Iris pigment epithelial cell (primary cell): ENCODE data around the gene GPR84.

Experiments used
- DNase-seq: peaks from one replicate; pipeline ENCODE4 v3.0.0-alpha.2; 2011; ENCODE audit warnings: low read depth

Gene GPR84

GRCh38 chr12:54392485-54393206 lies 28.4 kb upstream of the GPR84 start:
- no peak for DNase-seq

GRCh38 chr12:54390668-54391551 lies 26.6 kb upstream of the GPR84 start:
- no peak for DNase-seq

- DNase-seq = no peak
These were observed 25.9 kb upstream of the GPR84 start for GRCh38 chr12:54390176-54390667.

- no peak for DNase-seq
These were observed 25.4 kb upstream of the GPR84 start for GRCh38 chr12:54389607-54390175.

GRCh38 chr12:54389134-54389508 lies 24.8 kb upstream of the GPR84 start:
- DNase-seq = no peak

GRCh38 chr12:54388237-54389133 lies 24.2 kb upstream of the GPR84 start:
- DNase-seq = no peak

GRCh38 chr12:54387114-54387467 lies 22.8 kb upstream of the GPR84 start:
- DNase-seq = no peak

- DNase-seq = no peak
These were observed 22.3 kb upstream of the GPR84 start for GRCh38 chr12:54386403-54387113.

GRCh38 chr12:54385251-54385914 lies 21.1 kb upstream of the GPR84 start:
- no peak for DNase-seq

GRCh38 chr12:54384591-54385041 lies 20.3 kb upstream of the GPR84 start, which contains the start of gene ZNF385A:
TSS of gene ZNF385A (minus strand) at chr12:54384733. CDS start at chr12:54384514, 219 bp downstream.
- DNase-seq = no peak

GRCh38 chr12:54383041-54383609 lies 18.8 kb upstream of the GPR84 start:
- peak; percentile 92 for DNase-seq

- DNase-seq = no peak
These were observed 16.9 kb upstream of the GPR84 start for GRCh38 chr12:54381136-54381535.

- DNase-seq = peak; percentile 81
These were observed 15.3 kb upstream of the GPR84 start for GRCh38 chr12:54379398-54380201.

- peak; percentile 22 for DNase-seq
These were observed 14.6 kb upstream of the GPR84 start for GRCh38 chr12:54378796-54379397.

GRCh38 chr12:54377797-54378515 lies 13.7 kb upstream of the GPR84 start:
- DNase-seq = no peak

GRCh38 chr12:54377007-54377406 lies 12.7 kb upstream of the GPR84 start:
- no peak for DNase-seq

- no peak for DNase-seq
These were observed 12.3 kb upstream of the GPR84 start for GRCh38 chr12:54376596-54376995.

- no peak for DNase-seq
These were observed 10.9 kb upstream of the GPR84 start for GRCh38 chr12:54375259-54375579.
